ENCODE measurements around the gene NLN.

GRCh38 chr5:65819215-65819904 lies 97.4 kb downstream of the NLN start:
- no peak for TF ChIP-seq POLR2AphosphoS5 (IDR thresholded peaks at IDR 0.05; ENCODE audit: low read depth, low read length)
- TF ChIP-seq POLR2A (IDR thresholded peaks at IDR 0.05; ENCODE audit: low read depth, low read length), result no peak
- no peak for TF ChIP-seq TAF1 (IDR thresholded peaks at IDR 0.05; ENCODE audit: borderline replicate concordance, low read depth, low read length)

All from GM12892 (cell line).